Right lobe of liver (tissue), 6 donors: ENCODE results near the gene FSTL4. TPM values are rescaled to one million over a fixed set of nuclear protein-coding genes. Genes with fewer than 3 reads are reported as not detected.
"Not testable (repeated sequence)": the region's sequence is repeated elsewhere in the genome, so short reads cannot be mapped to it uniquely, and the experiment has no call there.

ENCODE experiments used
- ATAC-seq, 4 donors: fragments of 200-7000 bp; cut with Tn5 transposase; one replicate each; pipeline ENCODE4 v1.9.1; 2020; ENCODE audit warnings: mild to moderate bottlenecking in 4 of 4, moderate library complexity in 4 of 4
- DNase-seq, 3 donors: peaks; one replicate each; pipeline ENCODE4 v3.0.0-alpha.2; 2020
- H3K27ac ChIP-seq, 3 donors: fragments of 200-600 bp; one replicate each; pipeline ENCODE4 v1.8.0; 2022
- H3K27me3 ChIP-seq, 2 donors: fragments of 200-600 bp; one replicate each; pipeline ENCODE4 v1.8.0; 2022
- H3K36me3 ChIP-seq, 4 donors: fragments of 200-600 bp; sonication (generic) in 1 of 4; one replicate each; pipeline versions ENCODE4 v1.5.1 to v1.8.0; 2017 to 2022; ENCODE audit warnings: control low read depth in 1 of 4
- H3K4me1 ChIP-seq, 4 donors: fragments of 200-600 bp; sonication (generic) in 1 of 4; one replicate each; pipeline versions ENCODE4 v1.5.1 to v1.8.0; 2017 to 2022; ENCODE audit warnings: control low read depth in 1 of 4
- H3K4me3 ChIP-seq, 3 donors: fragments of 200-600 bp; one replicate each; pipeline ENCODE4 v1.8.0; 2022
- H3K9me3 ChIP-seq, 4 donors: fragments of 200-600 bp; sonication (generic) in 1 of 4; one replicate each; pipeline versions ENCODE4 v1.5.1 to v1.8.0; 2017 to 2022; ENCODE audit warnings: control low read depth in 1 of 4
- CTCF ChIP-seq, 4 donors: fragments of 200-600 bp in 3 of 4; fragments of 450-650 bp in 1 of 4; IDR thresholded peaks; one replicate each; pipeline versions ENCODE4 v1.5.1 to v1.8.0; 2016 to 2022; ENCODE audit warnings: antibody characterized with exemption in 4 of 4, mild to moderate bottlenecking in 2 of 4
- POLR2A ChIP-seq: fragments of 450-650 bp; IDR thresholded peaks from one replicate; pipeline ENCODE4 v1.6.1; 2017; ENCODE audit warnings: antibody characterized with exemption, mild to moderate bottlenecking
- WGBS: methylation state at CpG from one replicate; pipeline ENCODE4 v1.1.6; 2018; ENCODE audit warnings: low coverage, low lambda C conversion rate; ENCODE audit not compliant: insufficient coverage; ENCODE audit errors: missing lambda C conversion rate; 5-methylcytosine and 5-hydroxymethylcytosine counted together
- intact Hi-C, 2 donors: fragments of 100-400 bp; cut with DNase I; formaldehyde crosslinking; loops; one replicate each; pipeline versions ENCODE4 v1.11.2 to v1.14.1; 2022
- total RNA-seq, 6 experiments: library from RNA; depleted of rRNA in 2 of 6; stranded (reverse); fragments of >200 nt in 2 of 6; fragmentation: NEBNext Ultra II Directional in 3 of 6; extraction: Animal tissue kit (Norgen Biotek cat#: 25700) in 3 of 6; gene quantifications; one replicate each; pipeline versions ENCODE4 v1.1.0 to v1.2.4, GENCODE V29; 2016 to 2023
- donor health status: DM: no; HTN: yes; CAD: no.
- donor health status: DM: no; HTN: no; CAD: no.
- donor health status: DM: no; HTN: no; CAD: no.
- donor health status: DM: no; HTN: yes; CAD: no.
- donor health status: DM: no; HTN: yes; CAD: no.

Gene FSTL4
- total RNA-seq, 6 experiments from 2014 or later = 0.62 to 1.3 (median 0.80) TPM; not detected in 3

- Histone ChIP-seq H3K9me3 (no peaks in the 10 kb centered on the region), H3K4me3 (no peak overlapping the region)
- 100% methylated on average over 1 of the region's 6 CpGs for WGBS
Observed at GRCh38 chr5:133222040-133222439, 390.3 kb downstream of the FSTL4 start.

GRCh38 chr5:133220851-133221674, 391.3 kb downstream of the FSTL4 start:
- Histone ChIP-seq H3K36me3 (no peaks in the 10 kb centered on the region), H3K9me3 (no peaks in the 10 kb centered on the region), H3K27me3 (no peaks in the 10 kb centered on the region), H3K27ac (no peak overlapping the region), H3K4me3 (no peak overlapping the region), H3K4me1 (peaks cover 0 to 2% (median under 1%) of the 10 kb centered on the region in 4 donors)
- DNase-seq = no peak
- WGBS = 66% methylated on average over 5 of the region's 12 CpGs
- TF ChIP-seq CTCF (IDR thresholded peaks at IDR 0.05) = no peak
- TF ChIP-seq POLR2A = no peak
- intact Hi-C loops = no loop called here
- peak in 1 of 4 donors; percentile 64 for ATAC-seq

More at GRCh38 chr5:133222040-133222439, 390.3 kb downstream of the FSTL4 start:
- Histone ChIP-seq H3K27ac (no peak overlapping the region), H3K4me1 (peaks cover 0 to 6% (median 3%) of the 10 kb centered on the region in 4 donors), H3K36me3 (no peaks in the 10 kb centered on the region), H3K27me3 (no peaks in the 10 kb centered on the region)
- intact Hi-C loops = no loop called here
- TF ChIP-seq CTCF (IDR thresholded peaks at IDR 0.05) = no peak
- TF ChIP-seq POLR2A = no peak
- ATAC-seq (no peak), DNase-seq (no peak)

GRCh38 chr5:133219296-133219695, 393.0 kb downstream of the FSTL4 start:
- DNase-seq (no peak), ATAC-seq (no peak)
- Histone ChIP-seq H3K27ac (no peak overlapping the region), H3K36me3 (no peaks in the 10 kb centered on the region), H3K9me3 (no peaks in the 10 kb centered on the region), H3K4me3 (no peak overlapping the region), H3K4me1 (no peaks in the 10 kb centered on the region), H3K27me3 (no peaks in the 10 kb centered on the region)
- WGBS = 64% methylated on average over 3 of the region's 4 CpGs
- intact Hi-C loops = no loop called here
- TF ChIP-seq POLR2A (no peak), CTCF (IDR thresholded peaks at IDR 0.05) (no peak)

- H3K27me3 ChIP-seq, H3K4me1 ChIP-seq, intact Hi-C loops, H3K4me3 ChIP-seq, DNase-seq, H3K9me3 ChIP-seq, H3K36me3 ChIP-seq, H3K27ac ChIP-seq, ATAC-seq: not testable (repeated sequence)
- 95% methylated on average over 7 of the region's 7 CpGs for WGBS
Observed at GRCh38 chr5:133216138-133216537, 396.2 kb downstream of the FSTL4 start.

GRCh38 chr5:133214153-133214820, 398.1 kb downstream of the FSTL4 start:
- Histone ChIP-seq H3K36me3 (no peaks in the 10 kb centered on the region), H3K4me3 (no peak overlapping the region), H3K27me3 (no peaks in the 10 kb centered on the region), H3K9me3 (no peaks in the 10 kb centered on the region), H3K27ac (no peak overlapping the region), H3K4me1 (peaks cover 0 to 7% (median 0%) of the 10 kb centered on the region in 4 donors)
- DNase-seq (no peak), ATAC-seq (peak; percentile 62 to 82 (median 76))
- TF ChIP-seq POLR2A (no peak), CTCF (IDR thresholded peaks at IDR 0.05) (no peak)
- intact Hi-C loops = no loop called here
- 10% methylated on average over 2 of the region's 2 CpGs for WGBS
